HepG2 (cell line): ENCODE data around the gene TSHB. TPM values are rescaled to one million over a fixed set of nuclear protein-coding genes. Genes with fewer than 3 reads are reported as not detected.

Source experiments
- ATAC-seq: fragments of 200-7000 bp; cut with Tn5 transposase; 3 replicates; pipeline ENCODE4 v1.9.1; 2020; ENCODE audit warnings: mild to moderate bottlenecking, moderate library complexity
- BruUV-seq: library from RNA; stranded (reverse); fragments of 400-500 nt; replicated peaks from 2 replicates; lab custom pipeline; 2021; lab: Mats Ljungman, UMichigan
- CTCF ChIA-PET: fragments of 300-600 bp; formaldehyde crosslinking; extraction: SDS; loops from one replicate; lab custom pipeline; 2021; ENCODE audit warnings: low total read pairs, inconsistent platforms, low intra/inter-chr PET ratio; lab: Yijun Ruan, JAX
- POLR2A ChIA-PET: fragments of 350-600 bp; sonication (Branson Sonifier 250); formaldehyde crosslinking; loops from one replicate; lab custom pipeline; 2020; ENCODE audit warnings: antibody characterized with exemption, inconsistent platforms; lab: Yijun Ruan, JAX
- DNase-seq: peaks from one replicate; pipeline ENCODE4 v3.0.0-alpha.2; 2015; ENCODE audit warnings: low spot score
- FAIRE-seq: peaks from 3 replicates; lab custom pipeline; 2011; peaks lifted over from hg19 to GRCh38; lab: Jason Lieb, UNC
- H2AFZ ChIP-seq: one replicate; pipeline ENCODE4 v1.6.1; 2011; ENCODE audit warnings: low read length, inconsistent platforms
- H3K27ac ChIP-seq: fragments of 300-600 bp; 3 replicates; pipeline ENCODE4 v1.8.0; 2011; ENCODE audit warnings: mixed run types, mild to moderate bottlenecking, mixed read lengths, low read length, inconsistent platforms; ENCODE audit not compliant: insufficient read depth; ENCODE audit errors: extremely low read length
- H3K27me3 ChIP-seq, 2 experiments: fragments of 200-600 bp in 1 of 2; 2 replicates in 1 of 2; 3 replicates in 1 of 2; pipeline versions ENCODE4 v1.6.0 to v1.8.0; 2011; ENCODE audit warnings: low read length in 2 of 2, mild to moderate bottlenecking in 2 of 2, moderate library complexity in 2 of 2, inconsistent platforms in 1 of 2; ENCODE audit not compliant: insufficient read depth in 2 of 2, control insufficient read depth in 1 of 2
- H3K36me3 ChIP-seq, 2 experiments: fragments of 200-600 bp in 1 of 2; replicated peaks in 1 of 2; 2 replicates in 1 of 2; 3 replicates in 1 of 2; pipeline versions ENCODE4 v1.5.1 to v1.8.0; 2011; ENCODE audit warnings: low read length in 2 of 2, inconsistent platforms in 1 of 2; ENCODE audit not compliant: insufficient read depth in 2 of 2, control insufficient read depth in 1 of 2
- H3K4me1 ChIP-seq: 2 replicates; pipeline ENCODE4 v1.5.1; 2012; ENCODE audit warnings: low read length, inconsistent platforms; ENCODE audit not compliant: insufficient read depth
- H3K4me2 ChIP-seq: 2 replicates; pipeline ENCODE4 v1.6.0; 2011; ENCODE audit warnings: low read depth, low read length, inconsistent platforms
- H3K4me3 ChIP-seq, 3 experiments: fragments of 200-600 bp in 1 of 3; sonication (generic), shearing (Covaris generic) in 1 of 3; replicated peaks in 1 of 3; 2 replicates each; pipeline ENCODE4 v1.5.1; 2011 to 2016; ENCODE audit warnings: low read length in 3 of 3, inconsistent platforms in 2 of 3, low read depth in 2 of 3, mild to moderate bottlenecking in 2 of 3, control low read depth in 1 of 3, mixed read lengths in 1 of 3; ENCODE audit not compliant: insufficient read depth in 1 of 3
- H3K79me2 ChIP-seq: one replicate; pipeline ENCODE4 v1.6.1; 2011; ENCODE audit warnings: low read length, inconsistent platforms; ENCODE audit not compliant: insufficient read depth
- H3K9ac ChIP-seq: 2 replicates; pipeline ENCODE4 v1.6.0; 2011; ENCODE audit warnings: mild to moderate bottlenecking, low read depth, low read length, inconsistent platforms; ENCODE audit not compliant: insufficient read depth
- H3K9me3 ChIP-seq: 2 replicates; pipeline ENCODE4 v1.5.1; 2012; ENCODE audit warnings: mild to moderate bottlenecking, low read length
- H4K20me1 ChIP-seq: 2 replicates; pipeline ENCODE4 v1.6.0; 2011; ENCODE audit warnings: inconsistent platforms, mild to moderate bottlenecking, low read length, moderate library complexity; ENCODE audit not compliant: insufficient read depth
- AKAP8 ChIP-seq: sonication (generic); formaldehyde crosslinking; IDR thresholded peaks from 2 replicates; pipeline ENCODE4 v1.5.1; 2020; ENCODE audit warnings: mild to moderate bottlenecking, missing genetic modification reagents
- CEBPB ChIP-seq: IDR thresholded peaks from 2 replicates; pipeline ENCODE4 v1.6.1; 2011; ENCODE audit warnings: low read depth, low read length, improper control_type of control experiment, borderline replicate concordance
- DNMT3B ChIP-seq: conservative IDR thresholded peaks from 2 replicates; pipeline ENCODE4 v1.6.1; 2016; ENCODE audit warnings: missing biosample characterization, control low read depth
- FOXM1 ChIP-seq: sonication (generic); formaldehyde crosslinking; IDR thresholded peaks from 2 replicates; pipeline ENCODE4 v1.5.0; 2020; ENCODE audit warnings: missing genetic modification reagents
- HDAC6 ChIP-seq: fragments of 200-600 bp; sonication (generic); IDR thresholded peaks from 2 replicates; pipeline ENCODE4 v1.7.0; 2017; ENCODE audit warnings: mild to moderate bottlenecking, antibody characterized with exemption, low read length, low read depth
- MXI1 ChIP-seq: IDR thresholded peaks from 3 replicates; pipeline ENCODE4 v1.6.1; 2012; ENCODE audit warnings: low read depth, low read length, inconsistent platforms, borderline replicate concordance
- NR0B2 ChIP-seq: sonication (generic); formaldehyde crosslinking; IDR thresholded peaks from 2 replicates; pipeline ENCODE4 v1.4.0; 2020; ENCODE audit warnings: mild to moderate bottlenecking, missing genetic modification reagents
- PHF8 ChIP-seq: sonication (generic); formaldehyde crosslinking; IDR thresholded peaks from 2 replicates; pipeline ENCODE4 v1.5.0; 2020; ENCODE audit warnings: missing genetic modification reagents
- POLR2A ChIP-seq, 2 experiments: IDR thresholded peaks; 2 replicates each; pipeline ENCODE4 v1.6.1; 2011; ENCODE audit warnings: low read depth in 2 of 2, low read length in 2 of 2, mild to moderate bottlenecking in 1 of 2, moderate library complexity in 1 of 2; ENCODE audit not compliant: insufficient read depth in 1 of 2
- SMARCC2 ChIP-seq: fragments of 450-650 bp; IDR thresholded peaks from 2 replicates; pipeline ENCODE4 v1.6.1; 2017; ENCODE audit warnings: antibody characterized with exemption, mild to moderate bottlenecking
- TBX3 ChIP-seq: fragments of 450-650 bp; IDR thresholded peaks from 2 replicates; pipeline ENCODE4 v1.6.1; 2017; ENCODE audit warnings: antibody characterized with exemption, mild to moderate bottlenecking, inconsistent platforms, borderline replicate concordance
- ZBTB20 ChIP-seq: sonication (generic); formaldehyde crosslinking; IDR thresholded peaks from 2 replicates; pipeline ENCODE4 v1.8.1; 2023; ENCODE audit warnings: missing genetic modification reagents, low read depth, mild to moderate bottlenecking, borderline replicate concordance
- ZNF121 ChIP-seq: sonication (generic); formaldehyde crosslinking; IDR thresholded peaks from 2 replicates; pipeline ENCODE4 v1.5.0; 2020; ENCODE audit warnings: mild to moderate bottlenecking, missing genetic modification reagents
- ZNF234 ChIP-seq: sonication (generic); formaldehyde crosslinking; conservative IDR thresholded peaks from 2 replicates; pipeline ENCODE4 v1.5.1; 2020; ENCODE audit warnings: mild to moderate bottlenecking, missing genetic modification reagents
- ZNF317 ChIP-seq: sonication (generic); formaldehyde crosslinking; IDR thresholded peaks from 2 replicates; pipeline ENCODE4 v1.5.0; 2020; ENCODE audit warnings: mild to moderate bottlenecking, missing genetic modification reagents
- ZNF326 ChIP-seq: sonication (generic); formaldehyde crosslinking; IDR thresholded peaks from 2 replicates; pipeline ENCODE4 v1.4.0; 2020; ENCODE audit warnings: missing genetic modification reagents, borderline replicate concordance
- ZNF431 ChIP-seq: sonication (generic); formaldehyde crosslinking; IDR thresholded peaks from 2 replicates; pipeline ENCODE4 v1.9.0; 2022; ENCODE audit warnings: missing genetic modification reagents, low read depth, mild to moderate bottlenecking, borderline replicate concordance
- ZNF646 ChIP-seq: sonication (generic); formaldehyde crosslinking; IDR thresholded peaks from 2 replicates; pipeline ENCODE4 v1.9.0; 2021; ENCODE audit warnings: mild to moderate bottlenecking, missing genetic modification reagents
- ZNF775 ChIP-seq: sonication (generic); formaldehyde crosslinking; IDR thresholded peaks from 2 replicates; pipeline ENCODE4 v1.4.0; 2020; ENCODE audit warnings: missing genetic modification reagents, mild to moderate bottlenecking, moderate library complexity, borderline replicate concordance
- WGBS: methylation state at CpG from one replicate; pipeline ENCODE4 v1.1.6; 2017; ENCODE audit warnings: low lambda C conversion rate; 5-methylcytosine and 5-hydroxymethylcytosine counted together
- in situ Hi-C: cut with HindIII; loops from 2 replicates; pipeline ENCODE4 v1.10.0; 2017; ENCODE audit warnings: low pct_unique_long_range_greater_than_20kb; ENCODE audit not compliant: extremely low pct_ligation_motif_present
- intact Hi-C: fragments of 100-400 bp; cut with micrococcal nuclease; formaldehyde crosslinking; loops from one replicate; pipeline ENCODE4 v1.10.0; 2022; ENCODE audit not compliant: unreplicated experiment
- polyA plus RNA-seq, 8 experiments: library from polyadenylated mRNA; depleted of rRNA in 3 of 8; stranded (reverse) in 7 of 8; unstranded in 1 of 8; fragments of >200 nt; fragmentation: Illumina TruSeq in 4 of 8; extraction: Trizol in 4 of 8; gene quantifications; 2 replicates each; pipeline versions ENCODE4 v1.2.1 to v1.2.3, GENCODE V29; 2011 to 2016; ENCODE audit warnings: low read depth in 4 of 8, missing spikeins in 1 of 8, mixed read lengths in 1 of 8; ENCODE audit not compliant: insufficient read depth in 1 of 8
- total RNA-seq, 5 experiments: library from RNA; depleted of rRNA; stranded (reverse); fragments of >200 nt; fragmentation: Illumina TruSeq; extraction: Trizol; gene quantifications; 2 replicates each; pipeline ENCODE4 v1.2.3, GENCODE V29; 2016; ENCODE audit warnings: low read depth in 1 of 5

TSHB gene
- total and polyA plus RNA-seq, 2 of the 13 experiments (the other 11 are each of a cell fraction or from before 2014, with no cell fraction given), result not detected

- TF ChIP-seq ZNF646 (CRISPR knock-in tag), result no peak
- no peak for TF ChIP-seq ZNF431 (CRISPR knock-in tag)
- no peak for TF ChIP-seq HDAC6
Observed at GRCh38 chr1:115077286-115077983, 47.8 kb downstream of the TSHB start (continued).

GRCh38 chr1:115077984-115078330 lies 48.3 kb downstream of the TSHB start:
- H3K4me1 ChIP-seq, result no peaks in the 10 kb centered on the region
- peaks cover under 1 to 17% of the 10 kb centered on the region in 2 experiments for H3K27me3 ChIP-seq
- POLR2A ChIA-PET, result no interaction called here
- no peaks in the 10 kb centered on the region for H3K36me3 ChIP-seq
- ATAC-seq (no peak), FAIRE-seq (no peak), DNase-seq (no peak)
- H3K9ac ChIP-seq, result no peak overlapping the region
- H4K20me1 ChIP-seq, result no peaks in the 10 kb centered on the region
- intact Hi-C loops, result no loop called here
- no peak overlapping the region for H3K4me2 ChIP-seq
- CTCF ChIA-PET, result no interaction called here
- no peak overlapping the region for H2AFZ ChIP-seq
- 41% methylated on average over 1 of the region's 1 CpG for WGBS
- no peaks in the 10 kb centered on the region for H3K9me3 ChIP-seq
- H3K4me3 ChIP-seq, result no peak overlapping the region
- no peaks in the 10 kb centered on the region for H3K79me2 ChIP-seq
- H3K27ac ChIP-seq, result no peak overlapping the region
- in situ Hi-C loops, result no loop called here
- BruUV-seq, result no TSS peak
- TF ChIP-seq ZNF326 (CRISPR knock-in tag), result no peak
- TF ChIP-seq ZNF317 (CRISPR knock-in tag), result no peak
- no peak for TF ChIP-seq ZNF121 (CRISPR knock-in tag)
- no peak for TF ChIP-seq FOXM1 (CRISPR knock-in tag)
- no peak for TF ChIP-seq ZNF234
- TF ChIP-seq AKAP8 (CRISPR knock-in tag), result no peak
- no peak for TF ChIP-seq MXI1
- TF ChIP-seq CEBPB, result no peak
- TF ChIP-seq TBX3, result no peak
- no peak for TF ChIP-seq ZBTB20 (CRISPR knock-in tag)
- TF ChIP-seq SMARCC2, result no peak
- TF ChIP-seq DNMT3B (CRISPR knock-in tag), result no peak
- TF ChIP-seq POLR2A (IDR thresholded peaks at IDR 0.05; ENCODE audit: insufficient read depth in 1 of 2, low read depth in 2 of 2, low read length in 2 of 2), result no peak
- no peak for TF ChIP-seq NR0B2 (CRISPR knock-in tag)
- TF ChIP-seq PHF8, result no peak
- TF ChIP-seq ZNF775 (CRISPR knock-in tag), result no peak
